GM19035 (cell line): ENCODE results near the gene OR52H1.

Experiments used
- ATAC-seq: cut with Tn5 transposase; IDR thresholded peaks from one replicate; pipeline ENCODE4 v1.9.1; 2021; ENCODE audit not compliant: unreplicated experiment

Gene OR52H1

DNA sequence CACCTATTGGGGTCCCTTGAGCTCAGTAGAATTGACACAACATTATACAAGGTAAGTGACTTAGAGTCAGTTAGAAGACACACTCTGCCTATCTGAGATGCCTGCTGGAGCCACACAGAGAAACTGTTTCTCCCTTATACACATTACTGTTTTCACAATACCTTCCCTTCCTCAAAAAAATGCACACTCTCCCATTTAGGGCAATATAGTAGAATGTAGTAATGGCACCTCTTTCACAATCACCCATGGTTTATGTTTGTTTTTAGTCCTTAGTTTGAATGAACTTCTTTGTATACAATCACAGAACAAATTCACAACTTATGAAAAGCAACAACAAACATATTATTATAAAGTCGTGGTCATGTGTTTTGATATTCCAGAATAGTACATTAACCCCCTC is 14.3 kb downstream of the OR52H1 start:
- no peak for ATAC-seq

DNA sequence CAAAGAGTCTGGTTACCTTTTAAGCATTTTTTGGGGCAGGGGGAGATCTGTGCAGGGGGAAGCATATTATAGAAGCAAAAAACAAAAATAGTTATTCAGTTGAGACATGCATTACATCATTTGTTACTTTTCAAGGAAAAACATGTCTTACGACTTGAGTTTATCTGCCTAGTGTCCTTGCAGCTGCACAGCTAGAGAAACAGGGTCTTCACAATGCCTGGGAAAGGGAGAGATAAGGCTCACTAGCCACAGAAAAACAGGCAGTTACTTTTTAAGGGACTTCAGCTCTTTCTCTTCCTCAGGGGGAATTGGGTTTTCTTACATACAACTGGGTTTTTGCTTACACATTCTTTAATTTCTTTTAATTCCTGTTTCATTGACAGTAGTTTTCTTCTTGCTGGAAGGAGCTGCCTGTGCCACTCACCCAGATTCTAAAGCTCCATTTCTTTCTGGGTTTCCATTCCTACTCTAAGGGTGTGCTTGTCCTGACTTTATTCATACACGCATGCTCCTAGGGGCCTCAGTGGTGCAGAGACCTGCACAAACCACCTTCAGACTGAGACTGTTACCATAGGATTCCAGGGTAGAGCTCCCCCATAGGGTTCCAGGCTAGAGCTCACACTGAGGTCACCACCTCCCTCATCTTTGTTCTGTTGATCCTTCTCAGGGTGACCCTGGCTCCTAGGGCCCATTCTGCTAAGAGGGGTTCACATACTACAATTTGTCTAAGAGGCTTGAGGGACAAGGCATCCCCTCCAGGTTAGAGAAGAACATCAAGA is 17.1 kb downstream of the OR52H1 start:
- ATAC-seq: no peak

- no peak for ATAC-seq
Observed at GRCh38 chr11:5528495-5528894, 19.8 kb downstream of the OR52H1 start.

- ATAC-seq: no peak
Observed at GRCh38 chr11:5527716-5528115, 20.6 kb downstream of the OR52H1 start.

GRCh38 chr11:5524756-5525155 is 23.6 kb downstream of the OR52H1 start:
- ATAC-seq: no peak

DNA sequence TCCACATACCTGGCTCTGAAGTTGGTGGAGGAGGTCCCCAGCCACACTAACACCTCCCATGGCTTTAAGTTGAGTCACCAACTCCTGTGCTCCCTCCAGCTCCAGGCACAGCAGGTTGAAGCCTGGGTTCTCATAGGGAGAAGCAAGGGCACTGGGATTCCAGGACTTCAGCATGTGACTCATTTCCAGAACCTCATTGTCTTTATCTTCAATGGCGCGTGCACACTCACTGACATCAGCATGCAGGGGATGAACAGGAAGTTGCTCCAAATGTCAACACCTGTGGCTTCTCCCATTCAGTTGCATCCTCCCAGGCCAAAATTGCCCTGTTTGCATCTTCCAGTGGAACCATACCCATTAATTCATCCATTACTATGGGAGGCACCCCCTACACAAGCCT is 26.0 kb downstream of the OR52H1 start:
- no peak for ATAC-seq

DNA sequence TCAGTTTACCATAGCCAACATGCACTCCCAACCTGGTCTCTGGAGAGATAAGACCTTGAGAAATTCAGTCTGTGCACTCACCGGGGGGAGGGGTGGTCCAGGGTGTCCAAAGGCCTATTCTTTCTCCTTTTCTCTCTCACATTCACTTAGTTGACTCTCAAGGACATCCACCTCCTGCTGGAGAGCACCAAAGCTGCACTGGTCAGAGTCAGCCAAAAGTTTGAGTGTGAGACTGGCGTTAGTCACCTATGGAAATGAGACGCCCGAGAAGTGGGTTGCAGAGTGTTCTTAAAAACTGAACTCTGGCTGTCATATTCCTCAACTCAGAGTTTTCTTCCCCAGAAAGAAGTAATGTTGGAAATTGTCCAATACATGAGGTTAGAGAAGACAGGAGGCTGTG is 26.8 kb downstream of the OR52H1 start:
- no peak for ATAC-seq

- ATAC-seq: no peak
Observed at GRCh38 chr11:5516599-5516998, 31.7 kb downstream of the OR52H1 start, which contains the start of gene UBQLNL. UBQLNL (minus strand) TSS chr11:5516699; CDS start chr11:5516441, 258 bp downstream.

GRCh38 chr11:5514841-5515240 is 33.5 kb downstream of the OR52H1 start:
- no peak for ATAC-seq

GRCh38 chr11:5509803-5510202 is 38.5 kb downstream of the OR52H1 start, which contains the start of gene UBQLN3:
UBQLN3 (minus strand) TSS chr11:5509957; CDS start chr11:5509558, 399 bp downstream.
- no peak for ATAC-seq

- no peak for ATAC-seq
Observed at GRCh38 chr11:5508605-5509004, 39.7 kb downstream of the OR52H1 start.

GRCh38 chr11:5507933-5508305 is 40.4 kb downstream of the OR52H1 start:
- ATAC-seq: no peak

DNA sequence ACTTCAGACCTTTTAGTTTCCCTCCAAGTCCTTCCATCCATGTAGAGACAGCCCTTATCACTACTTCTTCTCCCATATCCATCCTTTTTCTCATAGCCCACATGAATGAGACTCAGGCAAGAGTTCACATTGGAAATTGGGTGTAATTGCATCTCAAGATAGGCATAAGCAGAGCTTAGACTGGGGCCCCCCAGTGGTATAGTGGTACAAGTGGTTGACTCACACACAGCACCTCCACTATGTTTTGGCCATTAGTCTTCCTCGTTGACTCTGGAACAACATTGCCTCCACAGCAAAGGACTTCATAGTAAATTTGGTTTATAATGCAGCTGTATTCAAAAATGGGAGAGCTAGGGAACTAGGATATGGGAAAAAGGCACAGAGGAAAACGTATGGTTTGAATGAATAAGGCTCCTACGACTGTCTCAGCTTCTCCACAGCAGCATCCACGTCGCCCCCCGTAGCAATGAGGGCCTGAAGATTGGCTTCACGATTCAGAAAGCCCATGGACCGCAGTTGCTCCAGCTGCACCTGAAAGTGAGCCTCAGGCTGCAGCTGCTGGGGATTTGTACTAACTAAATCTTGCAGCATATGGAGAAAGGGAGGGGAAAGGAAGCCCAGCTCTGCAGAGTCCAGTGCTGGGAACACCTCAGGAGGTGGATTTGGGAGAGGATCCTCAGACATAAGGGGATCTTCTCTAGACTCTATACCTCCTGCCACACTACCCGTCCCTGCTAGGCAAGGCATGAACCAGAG is 41.0 kb downstream of the OR52H1 start:
- ATAC-seq: no peak

GRCh38 chr11:5505363-5506048 is 42.8 kb downstream of the OR52H1 start:
- no peak for ATAC-seq

- no peak for ATAC-seq
Observed at GRCh38 chr11:5504403-5504921, 43.9 kb downstream of the OR52H1 start.

DNA sequence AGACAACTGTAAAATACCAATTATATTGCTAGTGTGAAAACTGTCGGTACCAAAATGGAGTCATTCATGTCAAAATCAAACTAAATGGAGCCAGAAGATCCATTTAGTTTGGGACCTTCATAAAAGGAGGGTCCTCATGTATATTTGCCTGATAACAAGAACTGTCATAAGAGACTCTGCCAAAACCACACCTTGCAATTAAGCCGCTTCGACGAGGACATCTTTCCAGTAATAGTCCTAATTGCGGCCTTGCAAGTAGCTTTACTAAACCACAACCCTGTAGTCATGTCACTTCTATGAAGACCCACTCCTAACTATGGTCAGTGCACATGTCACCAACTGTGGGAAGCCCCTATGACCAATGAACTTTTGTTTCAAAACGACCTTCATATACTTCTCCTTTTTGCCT is 47.9 kb downstream of the OR52H1 start:
- no peak for ATAC-seq

GRCh38 chr11:5499671-5500070 is 48.7 kb downstream of the OR52H1 start:
- no peak for ATAC-seq
